GM12873 (cell line): Measurements from ENCODE around the gene LILRA5.

ENCODE experiments used
- CTCF ChIP-seq: IDR thresholded peaks from 2 replicates; pipeline ENCODE4 v1.5.1; 2012; ENCODE audit warnings: low read depth, mild to moderate bottlenecking, moderate library complexity, low read length, control low read depth; ENCODE audit not compliant: insufficient read depth; ENCODE audit errors: missing control alignments

LILRA5 gene

GRCh38 chr19:54331626-54332025 is 18.7 kb upstream of the LILRA5 start:
- TF ChIP-seq CTCF: no peak

GRCh38 chr19:54329476-54330165 is 16.7 kb upstream of the LILRA5 start:
- TF ChIP-seq CTCF: no peak

GRCh38 chr19:54325631-54326030 is 12.7 kb upstream of the LILRA5 start:
- TF ChIP-seq CTCF: no peak

- peak; percentile 92 for TF ChIP-seq CTCF
These were observed 12.2 kb upstream of the LILRA5 start for GRCh38 chr19:54325194-54325621.

GRCh38 chr19:54324071-54324470 is 11.1 kb upstream of the LILRA5 start:
- no peak for TF ChIP-seq CTCF

- no peak for TF ChIP-seq CTCF
These were observed 7.1 kb upstream of the LILRA5 start for GRCh38 chr19:54319892-54320670.

GRCh38 chr19:54319049-54319448 is 6.1 kb upstream of the LILRA5 start:
- no peak for TF ChIP-seq CTCF
